Measurements from ENCODE around the gene MRPL14. TPM values are rescaled to one million over a fixed set of nuclear protein-coding genes. Genes with fewer than 3 reads are reported as not detected.

Gene MRPL14
- total and polyA plus RNA-seq, 2 of the 8 experiments (the other 6 are each of a cell fraction or from before 2014, with no cell fraction given) = 82.0 to 97.1 TPM

DNA sequence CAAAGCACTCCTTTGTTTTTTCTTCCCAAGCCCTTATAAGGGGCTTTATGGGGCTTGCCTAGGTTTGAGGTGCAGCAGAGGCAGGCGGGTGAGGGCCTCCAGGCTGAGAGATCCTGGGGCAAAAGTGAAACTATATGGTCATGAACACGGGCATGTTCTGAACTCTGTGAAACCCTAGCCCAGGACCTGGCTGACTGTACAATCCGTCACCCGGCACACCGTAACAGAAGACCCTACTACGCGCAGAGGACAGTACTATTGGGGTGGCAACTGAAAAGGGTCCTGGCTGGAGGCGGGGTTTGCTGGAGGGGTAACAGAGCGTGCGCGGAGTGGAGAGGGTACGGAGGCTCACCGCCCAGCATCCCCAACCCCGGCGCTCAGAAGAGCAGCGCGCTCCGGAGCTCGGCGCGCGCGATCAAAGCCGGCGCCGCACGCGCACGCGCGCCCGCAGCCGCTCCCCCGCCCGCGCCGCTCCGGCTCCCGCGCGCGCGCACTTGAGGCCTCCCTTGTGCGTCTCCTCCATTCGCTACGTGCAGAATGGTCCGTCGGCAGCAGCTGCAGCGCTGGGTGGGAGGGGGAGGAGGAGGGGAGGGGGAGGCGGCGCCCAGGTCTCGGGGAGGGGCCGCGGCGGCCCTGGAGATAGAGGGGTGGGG, 54.2 kb downstream of the MRPL14 start:
- Histone ChIP-seq H4K20me1 (replicated peaks in 1 of 2; ENCODE audit: control insufficient read depth in 1 of 2, insufficient read depth in 2 of 2, low read length in 2 of 2) (no peaks in the 10 kb centered on the region), H4K5ac (ENCODE audit: insufficient read length, low read depth, low read length) (peak overlapping the region; percentile 84), H3K79me2 (ENCODE audit: control insufficient read depth in 1 of 2, insufficient read depth in 2 of 2, low read length in 2 of 2) (no peaks in the 10 kb centered on the region), H3K4me1 (replicated peaks in 1 of 4; ENCODE audit: control insufficient read depth in 3 of 4, insufficient read depth in 4 of 4, low read length in 3 of 4) (peaks cover 9 to 41% (median 32%) of the 10 kb centered on the region in 4 experiments), H3K4me2 (ENCODE audit: insufficient read depth in 1 of 2, low read depth in 2 of 2, low read length in 2 of 2) (peak overlapping the region; percentile 76 to 95), H3K36me3 (ENCODE audit: control insufficient read depth in 2 of 4, insufficient read depth in 4 of 4, low read length in 3 of 4) (no peaks in the 10 kb centered on the region), H2BK20ac (ENCODE audit: low read length) (no peak overlapping the region), H3K18ac (ENCODE audit: extremely low read depth, low read length) (peak overlapping the region; percentile 93; the same call in 1 of the 2 replicates), H2AK5ac (ENCODE audit: low read depth, low read length) (no peak overlapping the region), H4K8ac (ENCODE audit: extremely low read depth, insufficient read depth, low read length) (peak overlapping the region; percentile 9; the same call in 1 of the 2 replicates), H3K23ac (ENCODE audit: insufficient read length) (no peak overlapping the region), H3K27ac (ENCODE audit: low read depth, low read length) (no peak overlapping the region), H3K4me3 (ENCODE audit: extremely low read depth in 1 of 4, insufficient read depth in 2 of 4, low read depth in 3 of 4, low read length in 4 of 4) (peak overlapping the region; percentile 55 to 58 (median 56)), H3K56ac (replicated peaks; ENCODE audit: insufficient read length, low read depth, low read length) (no peak overlapping the region), H3K4ac (replicated peaks; ENCODE audit: insufficient read length, low read depth, low read length) (no peak overlapping the region), H4K91ac (replicated peaks; ENCODE audit: insufficient read length, low read length) (peak overlapping the region; percentile 85), H3K14ac (ENCODE audit: insufficient read length) (no peak overlapping the region), H2AFZ (ENCODE audit: low read length) (peak overlapping the region; percentile 99), H3K9me3 (ENCODE audit: insufficient read depth in 2 of 2, low read depth in 1 of 2, low read length in 1 of 2) (no peaks in the 10 kb centered on the region), H3K27me3 (replicated peaks in 1 of 4; ENCODE audit: control insufficient read depth in 3 of 4, extremely low read depth in 1 of 4, insufficient read depth in 3 of 4, low read length in 3 of 4) (peaks cover 0 to 9% (median 2%) of the 10 kb centered on the region in 4 experiments; a peak in 4 of 7 replicates), H3K9ac (replicated peaks in 1 of 4; ENCODE audit: extremely low read depth in 1 of 4, low read depth in 3 of 4, low read length in 3 of 4) (peak overlapping the region in 1 of 4 experiments; percentile 28; a peak in 1 of 7 replicates), H2BK120ac (replicated peaks; ENCODE audit: low read depth, low read length) (peak overlapping the region; percentile 48), H2BK5ac (ENCODE audit: low read depth, low read length) (peak overlapping the region; percentile 32; the same call in 1 of the 2 replicates), H2BK15ac (ENCODE audit: low read length) (peak overlapping the region; percentile 25), H3K23me2 (ENCODE audit: low read depth, low read length) (peaks cover 11% of the 10 kb centered on the region), H3K79me1 (ENCODE audit: low read depth, low read length) (no peaks in the 10 kb centered on the region; the same call in 1 of the 2 replicates), H2BK12ac (ENCODE audit: low read depth, low read length) (0 out of 2 replicates have a peak overlapping the region, but pooled peaks have one; percentile 55)
- CTCF ChIA-PET (ENCODE audit: partially characterized antibody) = interaction anchor here (0.6 to 5.8 kb wide), 20 partner anchors 10 to 465 kb away, joined by 3 to 60 read pairs (median 4); partner anchors contain the start of gene VEGFA
- FAIRE-seq (no peak), DNase-seq (ENCODE audit: low read depth in 1 of 2, low spot score in 2 of 2) (peak in 1 of 2 experiments; percentile 84)
- 8% methylated on average over 22 of the region's 55 CpGs; no CpG with 5 or more reads in 1 of the 2 experiments for WGBS, 2 experiments (ENCODE audit: extremely low coverage in 1 of 2, insufficient coverage in 1 of 2, insufficient read length in 1 of 2, insufficient replicate concordance in 2 of 2, low coverage in 1 of 2, low lambda C conversion rate in 2 of 2, missing lambda C conversion rate in 1 of 2)
- POLR2A ChIA-PET (ENCODE audit: partially characterized antibody) = interaction anchor here (0.6 to 2.5 kb wide), 11 partner anchors 10 to 406 kb away, joined by 3 to 14 read pairs (median 5); partner anchors contain the start of gene VEGFA
- TF ChIP-seq MAX (IDR thresholded peaks at IDR 0.05) = 0 out of 2 replicates have a peak, but pooled peaks have one; percentile 37
- no peak for TF ChIP-seq KDM4A (IDR thresholded peaks at IDR 0.05; ENCODE audit: low read depth, low read length, severe bottlenecking)
- TF ChIP-seq TAF7 (optimal IDR thresholded peaks at IDR 0.05; ENCODE audit: borderline replicate concordance, low read depth, low read length) = no peak
- TF ChIP-seq, protein P1, sequence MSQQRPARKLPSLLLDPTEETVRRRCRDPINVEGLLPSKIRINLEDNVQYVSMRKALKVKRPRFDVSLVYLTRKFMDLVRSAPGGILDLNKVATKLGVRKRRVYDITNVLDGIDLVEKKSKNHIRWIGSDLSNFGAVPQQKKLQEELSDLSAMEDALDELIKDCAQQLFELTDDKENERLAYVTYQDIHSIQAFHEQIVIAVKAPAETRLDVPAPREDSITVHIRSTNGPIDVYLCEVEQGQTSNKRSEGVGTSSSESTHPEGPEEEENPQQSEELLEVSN (IDR thresholded peaks at IDR 0.05) = peak; percentile 15; the same call in 1 of the 2 replicates
- peak; percentile 3; the same call in 1 of the 2 replicates for TF ChIP-seq CREB1 (IDR thresholded peaks at IDR 0.05)
- peak; percentile 24; the same call in 1 of the 2 replicates for TF ChIP-seq POLR2AphosphoS5 (IDR thresholded peaks at IDR 0.05; ENCODE audit: low read depth, low read length)
- TF ChIP-seq POLR2A (IDR thresholded peaks at IDR 0.05; ENCODE audit: control extremely low read depth in 1 of 2, low read depth in 2 of 2, low read length in 2 of 2) = 0 out of 3 replicates have a peak, but pooled peaks of 1 of the 2 experiments have one; percentile 44
- TF ChIP-seq SIRT6 (IDR thresholded peaks at IDR 0.05; ENCODE audit: low read length) = no peak
- TF ChIP-seq FOSL1 (IDR thresholded peaks at IDR 0.05; ENCODE audit: insufficient read depth, low read depth, low read length) = no peak
- TF ChIP-seq NRF1 (IDR thresholded peaks at IDR 0.05; ENCODE audit: low read depth, low read length) = peak; percentile 51
